Tibial artery (tissue), 4 donors: ENCODE results near the gene PRDM16.

ENCODE experiments used
- DNase-seq, 2 donors: peaks; one replicate each; pipeline ENCODE4 v3.0.0-alpha.2; 2019
- H3K27ac ChIP-seq, 2 donors: fragments of 200-600 bp; sonication (generic) in 1 of 2; 1 replicate in 1 of 2; 2 replicates in 1 of 2; pipeline ENCODE4 v1.5.1; 2018 to 2019; ENCODE audit warnings: mild to moderate bottlenecking in 1 of 2
- H3K27me3 ChIP-seq, 2 donors: fragments of 200-600 bp; sonication (generic) in 1 of 2; one replicate each; pipeline versions ENCODE4 v1.5.1 to v1.6.0; 2016 to 2019
- H3K36me3 ChIP-seq, 3 donors: fragments of 200-600 bp; sonication (generic) in 2 of 3; one replicate each; pipeline ENCODE4 v1.5.1; 2016 to 2019; ENCODE audit warnings: mild to moderate bottlenecking in 2 of 3
- H3K4me1 ChIP-seq, 4 donors: fragments of 200-600 bp; sonication (generic) in 2 of 4; 1 replicate in 3 of 4; 2 replicates in 1 of 4; pipeline ENCODE4 v1.5.1; 2016 to 2019
- H3K4me3 ChIP-seq, 2 donors: fragments of 200-600 bp; sonication (generic) in 1 of 2; 1 replicate in 1 of 2; 2 replicates in 1 of 2; pipeline ENCODE4 v1.5.1; 2018 to 2019; ENCODE audit warnings: mild to moderate bottlenecking in 2 of 2
- H3K9me3 ChIP-seq, 3 donors: fragments of 200-600 bp; sonication (generic) in 1 of 3; one replicate each; pipeline ENCODE4 v1.5.1; 2016 to 2019
- CTCF ChIP-seq, 2 experiments: fragments of 200-600 bp in 1 of 2; fragments of 450-650 bp in 1 of 2; IDR thresholded peaks; one replicate each; pipeline ENCODE4 v1.5.1; 2017 to 2019; ENCODE audit warnings: antibody characterized with exemption in 2 of 2, mild to moderate bottlenecking in 1 of 2, moderate library complexity in 1 of 2
- intact Hi-C: fragments of 100-400 bp; cut with DNase I; formaldehyde crosslinking; loops from one replicate; pipeline ENCODE4 v1.15.0; 2023; ENCODE audit warnings: low total_unique reads

PRDM16 gene

DNA sequence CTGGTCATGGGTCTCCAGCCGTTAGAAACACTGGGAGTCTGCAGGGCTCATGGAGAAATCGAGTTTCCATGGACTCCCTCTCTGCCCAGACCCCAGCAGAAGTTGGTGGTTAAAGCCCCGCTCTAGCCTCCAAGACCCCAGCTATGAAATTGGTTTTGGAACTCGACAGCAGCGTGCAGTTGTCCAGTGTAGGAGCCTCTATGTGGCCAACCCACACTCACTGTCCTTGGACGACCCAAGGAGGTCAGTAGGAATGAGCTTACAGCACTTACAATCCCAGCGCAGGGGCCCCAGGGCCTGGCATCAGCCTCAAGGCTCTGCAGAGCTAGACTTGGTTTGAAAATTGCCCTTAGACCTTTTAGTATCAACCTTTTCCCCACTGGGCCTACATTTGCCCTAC, 3.2 kb upstream of the PRDM16 start:
- TF ChIP-seq CTCF (IDR thresholded peaks at IDR 0.05), result no peak
- H3K27me3 ChIP-seq, result no peaks in the 10 kb centered on the region
- intact Hi-C loops, result loop anchor here (5.0 kb wide), 3 partner anchors 157 to 342 kb away; no protein-coding TSS in a partner anchor

DNA sequence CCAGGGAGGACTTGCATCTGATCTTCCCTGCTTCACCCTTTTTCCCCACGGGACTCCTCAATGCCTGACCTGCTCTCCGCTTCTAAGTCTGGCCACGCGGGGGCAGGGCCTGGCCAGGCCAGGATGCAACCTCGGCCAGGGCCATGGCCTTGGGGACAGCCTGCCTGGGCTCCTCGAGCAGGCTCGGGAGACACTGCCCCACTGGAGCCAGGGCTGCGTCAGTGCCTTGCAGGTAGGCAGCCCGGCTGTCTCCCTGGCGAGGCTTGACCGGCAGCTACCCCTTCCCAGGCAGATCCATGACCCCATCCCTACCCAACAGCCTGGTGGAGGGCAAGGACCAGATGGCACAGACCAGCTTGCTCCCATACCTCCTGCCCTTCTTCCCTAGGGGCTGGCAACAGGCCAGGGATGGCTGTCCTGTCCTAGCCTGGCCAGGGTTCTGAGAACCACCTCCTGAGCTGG, 2.7 kb upstream of the PRDM16 start:
- peaks cover 0 to 68% (median 35%) of the 10 kb centered on the region in 4 donors for H3K4me1 ChIP-seq
- peak overlapping the region; percentile 77 to 92 for H3K4me3 ChIP-seq
- H3K27ac ChIP-seq, result peak overlapping the region; percentile 98 to 100
- TF ChIP-seq CTCF (IDR thresholded peaks at IDR 0.05), result peak; percentile 74 to 82
- no peaks in the 10 kb centered on the region for H3K27me3 ChIP-seq
- no peaks in the 10 kb centered on the region for H3K9me3 ChIP-seq
- intact Hi-C loops, result loop anchor here (5.0 kb wide), 3 partner anchors 156 to 341 kb away; no protein-coding TSS in a partner anchor
- peaks cover 11 to 16% (median 12%) of the 10 kb centered on the region in 3 donors for H3K36me3 ChIP-seq
- DNase-seq, result peak; percentile 60 to 90

More for the DNA sequence above, 3.2 kb upstream of the PRDM16 start:
- peaks cover 0 to 63% (median 34%) of the 10 kb centered on the region in 4 donors for H3K4me1 ChIP-seq
- peaks cover 11 to 17% (median 17%) of the 10 kb centered on the region in 3 donors for H3K36me3 ChIP-seq
- H3K9me3 ChIP-seq, result no peaks in the 10 kb centered on the region
- H3K27ac ChIP-seq, result peak overlapping the region; percentile 98 to 100
- DNase-seq, result no peak
- H3K4me3 ChIP-seq, result peak overlapping the region; percentile 77 to 92

GRCh38 chr1:3066826-3067225, 2.2 kb upstream of the PRDM16 start:
- H3K36me3 ChIP-seq, result peaks cover 8 to 16% (median 11%) of the 10 kb centered on the region in 3 donors
- no peak for TF ChIP-seq CTCF (IDR thresholded peaks at IDR 0.05)
- H3K4me1 ChIP-seq, result peaks cover 0 to 72% (median 38%) of the 10 kb centered on the region in 4 donors
- no peaks in the 10 kb centered on the region for H3K9me3 ChIP-seq
- peak overlapping the region; percentile 98 to 100 for H3K27ac ChIP-seq
- intact Hi-C loops, result loop anchor here (5.0 kb wide), 3 partner anchors 155 to 340 kb away; no protein-coding TSS in a partner anchor
- no peaks in the 10 kb centered on the region for H3K27me3 ChIP-seq
- peak in 1 of 2 donors; percentile 67 for DNase-seq
- H3K4me3 ChIP-seq, result peak overlapping the region; percentile 77 to 92

DNA sequence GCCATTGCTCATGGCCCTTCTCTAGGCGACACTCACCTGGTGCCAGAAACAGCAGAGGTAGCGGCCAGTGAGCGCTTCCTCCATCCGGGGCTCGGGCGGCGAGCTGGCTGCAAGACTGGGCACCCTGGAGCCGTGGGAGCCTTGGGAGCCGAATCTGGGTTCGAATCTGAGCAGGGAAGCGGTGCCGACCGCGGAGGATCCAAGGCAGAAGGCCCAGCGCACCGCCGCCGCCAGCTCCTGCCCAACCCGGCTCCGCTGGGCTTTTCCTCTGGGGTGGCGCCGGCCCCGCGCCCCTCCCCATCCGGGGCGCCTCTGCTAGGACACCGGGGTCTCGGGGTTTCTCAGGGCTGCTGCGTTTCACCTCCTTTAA, 1.7 kb upstream of the PRDM16 start:
- H3K36me3 ChIP-seq, result peaks cover 8 to 16% (median 11%) of the 10 kb centered on the region in 3 donors
- H3K4me3 ChIP-seq, result peak overlapping the region; percentile 77 to 92
- H3K9me3 ChIP-seq, result no peaks in the 10 kb centered on the region
- H3K27ac ChIP-seq, result peak overlapping the region; percentile 98 to 100
- no peaks in the 10 kb centered on the region for H3K27me3 ChIP-seq
- DNase-seq, result peak in 1 of 2 donors; percentile 66
- intact Hi-C loops, result loop anchor here (5.0 kb wide), 3 partner anchors 155 to 340 kb away; no protein-coding TSS in a partner anchor
- peaks cover 0 to 76% (median 40%) of the 10 kb centered on the region in 4 donors for H3K4me1 ChIP-seq
- no peak for TF ChIP-seq CTCF (IDR thresholded peaks at IDR 0.05)

- H3K36me3 ChIP-seq, result peaks cover 3 to 10% (median 9%) of the 10 kb centered on the region in 3 donors
- H3K4me3 ChIP-seq, result peak overlapping the region; percentile 77 to 92
- intact Hi-C loops, result loop anchor here (5.0 kb wide), 3 partner anchors 154 to 339 kb away; no protein-coding TSS in a partner anchor
- no peak for TF ChIP-seq CTCF (IDR thresholded peaks at IDR 0.05)
- peaks cover 0 to 77% (median 42%) of the 10 kb centered on the region in 4 donors for H3K4me1 ChIP-seq
- no peaks in the 10 kb centered on the region for H3K27me3 ChIP-seq
- H3K27ac ChIP-seq, result peak overlapping the region; percentile 98 to 100
- DNase-seq, result peak in 1 of 2 donors; percentile 69
- H3K9me3 ChIP-seq, result no peaks in the 10 kb centered on the region
These were observed 1.1 kb upstream of the PRDM16 start for GRCh38 chr1:3067671-3068563.
